Brain microvascular endothelial cell (primary cell): Measurements from ENCODE around the gene METTL25.
A peak's percentile ranks its signal among the peaks of the same experiment; 100 is the strongest.

Experiments
- DNase-seq: peaks from one replicate; pipeline ENCODE4 v3.0.0-alpha.2; 2020
- H3K27ac ChIP-seq: fragments of 250-450 bp; sonication (Bioruptor Pico); 2 replicates; pipeline ENCODE4 v1.5.1; 2020; ENCODE audit warnings: mild to moderate bottlenecking, moderate library complexity
- H3K27me3 ChIP-seq: fragments of 250-450 bp; sonication (Bioruptor Pico); replicated peaks from 2 replicates; pipeline ENCODE4 v1.5.1; 2020; ENCODE audit warnings: mild to moderate bottlenecking
- H3K36me3 ChIP-seq: fragments of 250-450 bp; sonication (Bioruptor Pico); replicated peaks from 2 replicates; pipeline ENCODE4 v1.5.1; 2020; ENCODE audit warnings: mild to moderate bottlenecking
- H3K4me3 ChIP-seq: 2 replicates; pipeline ENCODE4 v1.5.1; 2011; ENCODE audit warnings: low read depth, mild to moderate bottlenecking, control low read depth, low read length, moderate library complexity
- CTCF ChIP-seq: IDR thresholded peaks from 2 replicates; pipeline ENCODE4 v1.5.1; 2011; ENCODE audit warnings: low read depth, mild to moderate bottlenecking, moderate library complexity, low read length, control low read depth, inconsistent platforms; ENCODE audit errors: missing control alignments
- in situ Hi-C: cut with HindIII; loops from 2 replicates; pipeline ENCODE4 v1.10.0; 2017; ENCODE audit warnings: low sequenced_read_pairs, low pct_ligation_motif_present

The METTL25 gene

GRCh38 chr12:82515652-82516051 is 157.3 kb downstream of the METTL25 start:
- Histone ChIP-seq H3K27me3 (no peaks in the 10 kb centered on the region), H3K4me3 (no peak overlapping the region), H3K36me3 (no peaks in the 10 kb centered on the region), H3K27ac (no peak overlapping the region)
- in situ Hi-C loops: no loop called here
- TF ChIP-seq CTCF: no peak
- DNase-seq: no peak

- H3K36me3 ChIP-seq: no peaks in the 10 kb centered on the region
- peak; percentile 78 for TF ChIP-seq CTCF
- in situ Hi-C loops: no loop called here
- DNase-seq: peak; percentile 29
- no peak overlapping the region for H3K27ac ChIP-seq
- no peak overlapping the region for H3K4me3 ChIP-seq
- no peaks in the 10 kb centered on the region for H3K27me3 ChIP-seq
Measured at GRCh38 chr12:82517027-82517426, 158.7 kb downstream of the METTL25 start.

GRCh38 chr12:82517808-82518207 is 159.5 kb downstream of the METTL25 start:
- Histone ChIP-seq H3K27me3 (no peaks in the 10 kb centered on the region), H3K4me3 (no peak overlapping the region), H3K27ac (no peak overlapping the region), H3K36me3 (no peaks in the 10 kb centered on the region)
- in situ Hi-C loops: no loop called here
- no peak for DNase-seq
- TF ChIP-seq CTCF: no peak

- no peak for TF ChIP-seq CTCF
- DNase-seq: no peak
- no peaks in the 10 kb centered on the region for H3K36me3 ChIP-seq
- in situ Hi-C loops: no loop called here
- H3K4me3 ChIP-seq: no peak overlapping the region
- no peaks in the 10 kb centered on the region for H3K27me3 ChIP-seq
- no peak overlapping the region for H3K27ac ChIP-seq
Measured at GRCh38 chr12:82519510-82519909, 161.2 kb downstream of the METTL25 start.

GRCh38 chr12:82522285-82522684 is 164.0 kb downstream of the METTL25 start:
- H3K27ac ChIP-seq: no peak overlapping the region
- H3K27me3 ChIP-seq: no peaks in the 10 kb centered on the region
- TF ChIP-seq CTCF: no peak
- H3K4me3 ChIP-seq: no peak overlapping the region
- in situ Hi-C loops: no loop called here
- H3K36me3 ChIP-seq: no peaks in the 10 kb centered on the region
- no peak for DNase-seq

GRCh38 chr12:82522762-82523161 is 164.4 kb downstream of the METTL25 start:
- in situ Hi-C loops: no loop called here
- H3K27me3 ChIP-seq: no peaks in the 10 kb centered on the region
- DNase-seq: no peak
- no peak overlapping the region for H3K27ac ChIP-seq
- H3K4me3 ChIP-seq: no peak overlapping the region
- no peak for TF ChIP-seq CTCF
- H3K36me3 ChIP-seq: no peaks in the 10 kb centered on the region
